Eye (tissue), 1 donor: ENCODE data around the gene TFF1.
A peak's percentile ranks its signal among the peaks of the same experiment; 100 is the strongest.

Source experiments
- DNase-seq: peaks from one replicate; pipeline ENCODE4 v3.0.0-alpha.2; 2015

The TFF1 gene

GRCh38 chr21:42397746-42398394 lies 31.5 kb upstream of the TFF1 start:
- DNase-seq: no peak

DNA sequence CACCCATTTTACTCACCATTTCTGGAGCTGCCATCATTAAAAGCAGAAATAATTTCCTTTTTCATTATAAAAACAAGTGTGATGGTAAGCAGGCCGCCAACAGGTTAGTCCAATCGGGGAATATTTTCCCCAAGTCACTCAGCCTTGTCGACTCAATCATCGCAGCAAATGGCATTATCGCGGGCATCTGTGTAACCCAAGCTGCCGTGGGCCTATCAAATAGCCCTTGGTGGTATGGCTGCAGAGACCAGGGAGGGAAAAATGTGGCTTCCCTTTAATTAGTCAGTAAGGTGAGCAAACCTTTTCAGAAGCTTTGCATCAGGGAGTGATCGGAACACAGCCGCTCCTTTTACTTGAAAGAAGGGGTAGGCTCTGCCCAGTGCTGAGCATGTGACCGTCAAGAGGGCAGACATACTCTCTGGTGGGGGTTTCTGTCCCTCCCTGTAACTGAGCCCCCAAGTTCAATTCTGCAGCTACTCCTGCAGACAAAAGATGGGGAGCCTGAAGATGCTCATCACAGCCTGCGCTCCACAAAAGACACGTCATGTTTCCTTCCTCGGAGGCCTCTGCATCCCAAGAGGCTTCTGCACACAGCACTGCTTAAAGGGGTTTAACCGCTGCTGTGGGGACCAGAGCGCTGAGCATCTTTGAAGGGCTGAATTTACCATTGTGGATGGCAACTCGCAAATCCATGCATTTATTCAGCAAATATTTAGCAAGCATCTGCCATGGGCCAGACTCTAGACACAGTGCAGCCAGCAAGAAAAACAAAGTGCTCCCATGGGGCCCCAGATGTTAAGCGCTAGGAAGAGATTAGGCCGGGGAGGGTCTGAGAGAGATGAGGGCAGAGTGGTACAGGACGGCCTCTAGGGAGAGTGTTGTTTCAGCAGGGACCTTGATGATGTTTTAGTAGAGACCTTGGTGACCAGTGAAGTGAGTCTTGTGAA lies 30.7 kb upstream of the TFF1 start:
- DNase-seq: peak; percentile 52

DNA sequence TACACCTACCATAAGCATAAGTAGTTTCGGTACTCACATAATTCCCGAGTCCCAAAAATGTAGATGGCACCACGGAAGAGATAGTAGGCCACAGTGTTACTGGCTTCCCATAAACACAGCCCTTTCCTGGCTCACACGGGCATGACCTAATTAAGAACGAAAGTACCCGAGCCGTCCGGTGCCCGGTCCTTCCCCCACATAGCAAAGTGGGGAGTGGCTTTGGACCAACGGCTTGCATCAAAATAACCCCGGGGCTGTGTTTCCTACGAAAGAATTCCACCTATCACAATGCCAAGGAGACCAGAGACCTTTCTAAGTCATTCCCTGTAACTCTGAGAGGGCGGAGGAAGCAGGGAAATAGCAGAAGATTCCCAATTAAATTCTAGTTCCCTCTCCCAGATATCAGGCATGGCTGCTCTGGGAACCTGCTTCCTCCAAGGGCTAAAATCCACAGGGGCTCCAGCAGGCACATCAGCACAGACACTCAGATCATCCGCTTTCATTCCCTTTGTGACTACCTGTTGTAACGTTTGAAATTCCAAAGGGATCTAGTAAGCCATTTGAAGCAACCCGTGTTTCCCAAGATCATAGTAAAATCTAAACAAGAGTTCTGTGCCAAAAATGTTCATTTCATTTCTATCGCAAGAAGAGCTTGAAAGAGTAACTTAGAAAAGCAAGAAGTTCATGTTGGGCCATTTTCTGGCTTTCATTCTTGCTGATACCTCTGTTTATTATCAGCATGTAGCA lies 29.7 kb upstream of the TFF1 start, which contains the start of gene TMPRSS3:
Gene TMPRSS3 (minus strand): TSS at position 148 of the 747 bp plus-strand sequence. CDS start 635 bp downstream, outside the sequence.
- no peak for DNase-seq

DNA sequence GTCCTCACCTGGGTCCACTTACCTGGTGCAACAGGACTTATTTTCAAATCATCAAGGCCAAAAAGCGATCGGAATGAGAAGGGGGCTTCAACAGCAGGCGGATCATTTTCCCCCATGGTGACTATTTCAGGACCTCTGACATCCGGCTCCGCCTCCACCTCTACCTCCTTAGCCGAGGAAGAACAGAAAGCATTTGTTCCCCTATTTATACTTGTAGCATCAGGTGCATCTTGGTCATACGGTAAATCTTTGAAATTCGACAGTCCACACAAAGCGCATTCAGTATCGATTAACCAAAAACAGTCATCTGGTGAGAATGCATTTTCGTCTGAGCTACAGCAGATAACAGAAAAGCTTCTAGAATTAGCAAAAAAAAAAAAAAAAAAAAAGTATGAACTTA lies 29.0 kb upstream of the TFF1 start:
- no peak for DNase-seq

GRCh38 chr21:42393443-42393950 lies 27.2 kb upstream of the TFF1 start:
- DNase-seq: no peak

DNA sequence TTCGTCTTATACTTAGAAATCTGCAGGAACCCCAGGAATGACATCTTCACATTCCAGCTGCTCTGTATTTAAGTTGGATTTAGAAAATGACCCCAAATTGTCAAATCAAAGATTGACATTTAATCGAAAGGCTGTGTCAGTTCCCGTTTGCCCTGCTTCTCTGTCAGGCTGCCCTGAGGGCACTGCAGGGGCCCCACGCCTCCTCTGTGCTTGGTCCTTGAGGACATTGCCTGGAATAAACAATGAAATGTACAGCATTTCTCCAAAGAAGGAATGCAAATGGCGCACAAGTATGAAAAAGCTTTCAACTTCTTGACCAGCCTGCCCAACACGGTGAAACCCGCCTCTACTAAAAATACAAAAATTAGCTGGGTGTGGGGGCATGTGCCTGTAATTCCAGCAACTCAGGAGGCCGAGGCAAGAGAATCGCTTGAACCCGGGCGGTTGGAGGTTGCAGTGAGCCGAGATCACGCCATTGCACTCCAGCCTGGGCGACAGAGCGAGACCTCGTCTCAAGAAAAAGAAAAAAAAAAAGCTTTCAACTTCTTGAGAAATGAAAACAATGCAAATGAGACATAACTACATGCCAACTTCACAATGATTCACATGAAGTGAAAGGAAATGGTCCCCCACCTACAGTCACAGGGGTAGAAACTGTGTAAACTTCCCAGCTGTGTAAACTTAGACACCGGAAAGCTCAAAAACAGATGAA lies 26.6 kb upstream of the TFF1 start:
- no peak for DNase-seq

GRCh38 chr21:42391297-42391696 lies 25.0 kb upstream of the TFF1 start:
- no peak for DNase-seq

DNA sequence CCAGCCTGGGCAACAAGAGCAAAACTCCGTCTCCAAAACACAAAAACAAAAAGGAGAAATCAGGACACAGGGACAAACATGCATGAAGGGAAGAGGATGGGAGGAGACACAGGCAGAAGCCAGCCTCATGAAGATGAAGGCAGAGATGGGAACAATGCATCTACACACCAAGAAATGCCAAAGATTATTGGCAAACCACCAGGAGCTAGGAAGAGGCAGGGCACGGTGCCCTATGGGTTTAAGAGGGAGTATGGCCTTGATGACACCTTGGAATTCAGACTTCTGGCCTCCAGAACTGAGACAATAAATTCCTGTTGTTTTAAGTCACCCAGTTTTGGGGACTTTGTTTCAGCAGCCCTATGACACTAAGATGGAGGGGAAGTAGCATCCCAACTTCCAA lies 24.4 kb upstream of the TFF1 start:
- no peak for DNase-seq

DNA sequence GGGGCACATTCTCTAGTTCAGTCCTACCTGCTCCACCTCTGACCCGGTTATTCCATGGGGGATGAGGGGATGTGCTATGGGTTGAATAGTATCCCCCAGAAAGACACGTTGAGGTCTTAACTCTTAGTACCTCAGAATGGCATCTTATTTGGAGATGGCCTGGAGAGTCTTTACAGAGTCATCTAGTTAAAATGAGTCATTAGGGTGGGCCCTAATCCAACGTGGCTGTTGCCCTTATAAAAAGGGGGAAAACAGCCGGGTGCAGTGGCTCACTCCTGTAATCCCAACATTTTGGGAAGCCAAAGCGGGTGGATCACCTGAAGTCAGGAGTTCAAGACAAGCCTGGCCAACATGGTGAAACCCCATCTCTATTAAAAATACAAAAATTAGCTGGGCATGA lies 23.9 kb upstream of the TFF1 start:
- no peak for DNase-seq

- DNase-seq: peak; percentile 45
These were observed 23.1 kb upstream of the TFF1 start for GRCh38 chr21:42389449-42389835.

DNA sequence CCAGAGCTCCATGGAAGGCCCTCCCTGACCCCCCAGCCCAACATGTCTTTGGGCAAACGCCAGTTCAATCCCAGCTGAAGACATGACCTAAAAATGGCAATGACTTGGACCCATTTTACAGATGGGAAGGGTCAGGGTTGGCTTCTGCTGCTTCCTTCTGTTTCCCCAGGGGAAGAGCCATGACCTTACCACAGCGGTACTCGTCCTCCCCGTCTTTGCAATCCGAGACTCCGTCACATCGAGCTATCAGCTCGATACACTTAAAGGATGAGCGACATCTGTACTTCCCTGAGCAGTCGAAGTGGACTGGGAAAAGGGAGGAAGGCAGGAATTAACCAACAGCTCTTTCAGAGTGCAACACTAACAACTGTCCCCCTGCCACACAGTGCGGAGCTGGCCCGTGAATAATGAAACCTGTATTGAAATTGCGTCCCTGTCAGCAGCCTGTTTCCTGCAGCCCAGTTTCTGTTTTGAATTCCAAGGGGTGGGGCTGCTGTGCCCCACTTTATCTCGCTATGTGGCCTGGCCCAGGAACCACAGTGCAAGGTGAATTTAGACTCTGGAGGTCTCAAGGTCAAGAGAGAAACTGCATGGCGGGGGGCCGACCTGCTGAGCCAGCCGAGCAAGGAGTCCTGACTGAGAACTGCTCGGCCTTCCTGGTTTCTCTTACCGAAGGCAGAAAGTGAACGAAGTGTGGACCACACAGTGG lies 22.6 kb upstream of the TFF1 start:
- DNase-seq: peak; percentile 43

DNA sequence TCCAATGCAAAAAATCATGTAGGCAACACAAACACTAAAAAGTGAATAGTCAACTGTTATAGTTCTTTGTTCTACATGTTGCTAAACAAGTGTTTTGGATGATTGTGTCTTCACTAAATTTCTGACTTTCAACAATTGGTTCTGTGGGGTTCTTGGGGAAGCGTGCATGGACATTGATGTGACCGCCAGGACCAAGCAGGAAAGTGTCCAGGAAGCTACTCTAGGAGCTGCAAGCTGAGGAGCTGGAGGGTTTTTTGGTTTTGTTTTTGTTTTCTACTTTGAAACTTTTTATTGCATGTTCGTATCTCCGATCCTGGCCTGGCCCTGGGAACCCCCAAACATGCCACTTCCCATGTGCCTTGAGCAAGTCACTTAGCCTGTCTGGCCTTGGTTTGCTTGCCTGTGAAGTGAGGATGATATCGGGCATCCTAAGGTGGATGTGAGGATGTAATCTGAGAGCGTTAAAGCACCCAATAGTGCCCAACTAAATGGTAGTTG lies 21.6 kb upstream of the TFF1 start:
- DNase-seq: no peak

- no peak for DNase-seq
These were observed 20.8 kb upstream of the TFF1 start for GRCh38 chr21:42387164-42387563.

GRCh38 chr21:42386034-42386591 lies 19.8 kb upstream of the TFF1 start:
- DNase-seq: no peak

DNA sequence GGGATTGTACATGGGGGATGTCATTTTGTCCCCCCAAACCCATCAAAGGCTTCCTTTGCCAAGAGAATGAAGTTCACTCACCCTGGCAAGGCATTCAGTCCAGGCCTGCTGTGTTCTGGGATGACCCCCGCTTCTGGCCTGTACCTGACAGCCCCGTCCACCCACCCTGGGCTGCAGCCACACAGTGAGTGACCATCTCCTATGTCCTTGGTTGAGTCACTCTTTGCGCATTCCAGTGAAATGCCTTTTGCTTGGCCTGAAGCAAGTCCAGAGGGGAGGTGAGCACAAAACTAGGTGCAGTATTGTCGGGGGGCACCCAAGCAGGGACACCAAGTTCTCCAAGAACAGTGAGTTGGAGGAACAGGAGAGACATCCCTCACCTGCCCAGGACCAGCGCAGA lies 19.3 kb upstream of the TFF1 start:
- DNase-seq: no peak

GRCh38 chr21:42384989-42385388 lies 18.7 kb upstream of the TFF1 start:
- no peak for DNase-seq

DNA sequence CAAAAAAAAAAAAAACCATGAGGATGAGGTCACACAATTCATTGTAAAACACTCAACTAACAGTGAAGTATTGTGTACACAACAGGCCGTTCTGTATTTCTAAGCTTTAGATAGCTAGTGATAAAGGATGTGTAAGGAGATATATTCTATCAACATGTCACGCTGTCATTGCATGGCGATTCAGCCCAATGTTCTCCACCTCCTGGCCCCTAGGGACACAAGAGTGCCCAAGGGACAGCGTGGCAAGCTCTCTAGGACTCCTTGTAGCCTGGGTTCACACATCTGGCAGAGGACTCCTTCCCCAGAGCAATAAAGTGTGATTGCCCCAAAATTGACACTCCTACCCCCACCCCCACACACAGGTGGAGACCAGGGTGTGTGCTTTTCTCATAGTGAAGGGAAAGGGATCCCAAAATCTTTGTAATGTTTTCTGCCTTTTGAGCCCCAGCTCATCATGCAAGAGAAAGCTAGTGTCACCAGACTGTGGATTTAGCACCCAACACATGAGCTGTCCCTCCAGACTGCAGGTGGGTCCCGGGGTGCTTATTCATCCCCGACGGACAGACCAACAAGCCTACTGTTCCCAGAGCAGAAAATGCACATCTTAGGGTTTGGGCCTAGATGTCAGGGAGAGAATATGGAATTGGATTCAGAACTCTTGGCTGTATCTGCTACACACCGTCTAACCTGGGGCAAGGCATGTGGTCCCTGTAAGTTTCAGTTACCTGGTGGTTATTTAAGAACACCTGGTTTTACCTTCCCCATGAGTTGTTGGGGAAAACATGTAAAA lies 18.0 kb upstream of the TFF1 start:
- DNase-seq: no peak

DNA sequence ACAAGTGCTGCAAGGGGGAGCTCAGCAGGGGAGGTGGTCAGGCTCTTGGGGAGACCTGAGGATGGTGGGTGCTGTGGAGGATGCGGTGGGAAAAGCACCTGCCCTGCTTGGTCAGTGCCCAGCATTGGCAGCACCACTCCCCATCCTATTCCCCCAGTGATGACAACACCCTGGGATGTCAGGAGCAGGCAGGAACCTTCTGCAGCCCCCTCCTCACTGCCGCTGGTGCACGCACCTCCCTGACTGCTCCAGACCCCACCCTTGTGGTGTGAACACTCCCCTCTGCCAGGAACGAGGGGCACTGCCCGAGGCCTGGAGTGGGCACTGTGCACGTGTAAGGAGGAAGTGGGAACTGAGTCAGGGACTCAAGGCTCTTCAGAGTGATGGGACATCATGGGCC lies 17.0 kb upstream of the TFF1 start:
- no peak for DNase-seq

- no peak for DNase-seq
These were observed 16.6 kb upstream of the TFF1 start for GRCh38 chr21:42382915-42383314.

GRCh38 chr21:42381347-42381984 lies 15.1 kb upstream of the TFF1 start:
- DNase-seq: no peak
